ENCODE measurements around the gene THRSP.
"Not testable (repeated sequence)": the region's sequence is repeated elsewhere in the genome, so short reads cannot be mapped to it uniquely, and the experiment has no call there.

THRSP gene

DNA sequence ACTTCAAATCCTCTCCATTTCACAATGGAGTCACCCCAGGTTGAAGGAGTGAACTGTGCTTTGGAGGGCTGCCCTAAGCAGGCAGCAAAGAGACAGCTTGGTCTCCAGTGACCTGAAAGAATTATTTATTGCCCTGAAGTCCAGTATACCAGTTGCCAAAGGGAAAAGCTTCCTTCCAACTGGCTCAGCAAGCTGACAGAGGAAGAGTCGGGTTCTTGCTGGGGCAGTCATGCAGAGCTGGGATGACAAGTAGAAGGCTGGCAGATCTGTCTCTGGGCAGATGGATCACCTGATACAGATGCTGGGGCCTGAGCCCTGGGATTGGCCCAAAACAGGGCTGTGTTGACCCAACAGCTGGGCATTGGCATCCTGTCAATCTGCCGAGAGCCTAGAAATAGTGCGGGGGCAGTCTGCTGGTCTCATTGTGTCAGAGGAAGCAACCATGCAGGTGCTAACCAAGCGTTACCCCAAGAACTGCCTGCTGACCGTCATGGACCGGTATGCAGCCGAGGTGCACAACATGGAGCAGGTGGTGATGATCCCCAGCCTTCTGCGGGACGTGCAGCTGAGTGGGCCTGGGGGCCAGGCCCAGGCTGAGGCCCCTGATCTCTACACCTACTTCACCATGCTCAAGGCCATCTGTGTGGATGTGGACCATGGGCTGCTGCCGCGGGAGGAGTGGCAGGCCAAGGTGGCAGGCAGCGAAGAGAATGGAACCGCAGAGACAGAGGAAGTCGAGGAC, at the start of gene THRSP:
Gene THRSP (plus strand): TSS at position 422 of the 742 bp plus-strand sequence. CDS start 21 bp downstream, at position 443.
- no peak for DNase-seq

- not testable (repeated sequence) for DNase-seq
Observed at GRCh38 chr11:78014937-78015520, 48.6 kb upstream of the THRSP start.

DNA sequence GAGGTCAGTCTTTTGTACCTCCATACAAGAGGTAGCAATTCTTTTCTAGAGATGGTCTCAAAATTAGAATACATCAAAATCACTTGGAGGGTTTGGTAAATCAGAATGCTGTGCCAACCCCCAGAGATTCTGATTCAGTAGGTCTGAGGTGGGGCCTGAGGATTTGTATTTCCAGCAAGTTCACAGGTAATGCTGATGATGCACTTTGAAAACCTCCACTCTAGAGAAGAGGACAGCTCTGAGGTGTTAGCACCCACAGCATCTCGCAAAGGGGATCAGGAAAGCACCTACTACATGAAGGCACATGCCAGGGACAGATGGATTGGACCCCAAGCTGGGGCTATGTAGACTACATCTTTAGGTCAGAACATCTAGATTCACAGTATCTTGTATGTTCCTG, 47.8 kb upstream of the THRSP start:
- DNase-seq, result no peak

GRCh38 chr11:78019808-78020207, 43.9 kb upstream of the THRSP start:
- DNase-seq, result no peak

DNA sequence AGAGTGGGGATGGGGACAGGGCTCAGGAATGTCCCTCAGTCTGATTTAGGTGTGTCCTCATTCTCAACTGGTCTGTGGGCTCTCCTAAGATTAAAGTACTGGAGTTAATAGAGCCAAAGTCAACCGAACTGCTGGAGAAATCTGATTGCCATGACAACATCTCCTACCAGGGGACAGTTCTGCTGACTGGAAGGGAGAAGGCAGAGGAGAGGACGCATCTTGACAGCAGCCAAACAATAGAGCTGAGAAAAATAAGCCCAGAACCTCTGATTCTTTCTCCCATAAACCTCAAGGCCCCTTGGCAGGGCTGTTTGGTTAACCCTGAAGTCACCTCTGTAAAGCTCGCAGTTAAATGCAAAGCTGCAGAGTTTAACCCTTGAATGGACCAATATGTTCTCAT, 43.4 kb upstream of the THRSP start:
- no peak for DNase-seq

GRCh38 chr11:78021611-78022010, 42.0 kb upstream of the THRSP start:
- DNase-seq, result no peak

GRCh38 chr11:78022397-78023396, 41.0 kb upstream of the THRSP start, which contains the start of gene KCTD14:
Gene KCTD14, minus strand, starts transcription at chr11:78023276. Its CDS starts 27 bp downstream, at chr11:78023249.
- no peak for DNase-seq

DNA sequence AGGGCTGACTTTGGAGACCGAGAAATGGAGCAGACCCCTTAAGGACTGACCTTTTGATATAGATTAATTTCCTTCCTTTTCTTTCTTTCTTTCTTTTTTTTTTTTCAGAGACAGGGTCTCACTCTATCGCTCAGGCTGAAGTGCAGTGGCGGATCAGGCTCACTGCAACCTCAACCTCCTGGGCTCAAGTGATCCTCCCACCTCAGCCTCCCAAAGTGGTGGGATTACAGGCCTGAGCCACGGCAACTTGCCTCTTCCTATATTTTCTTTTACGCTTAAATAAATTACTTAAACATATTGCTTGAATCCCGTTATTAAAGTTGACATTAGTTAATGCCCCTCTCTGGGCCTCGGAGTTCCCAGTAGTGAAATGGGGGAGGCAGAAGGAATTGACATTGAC, 40.2 kb upstream of the THRSP start:
- DNase-seq, result no peak

DNA sequence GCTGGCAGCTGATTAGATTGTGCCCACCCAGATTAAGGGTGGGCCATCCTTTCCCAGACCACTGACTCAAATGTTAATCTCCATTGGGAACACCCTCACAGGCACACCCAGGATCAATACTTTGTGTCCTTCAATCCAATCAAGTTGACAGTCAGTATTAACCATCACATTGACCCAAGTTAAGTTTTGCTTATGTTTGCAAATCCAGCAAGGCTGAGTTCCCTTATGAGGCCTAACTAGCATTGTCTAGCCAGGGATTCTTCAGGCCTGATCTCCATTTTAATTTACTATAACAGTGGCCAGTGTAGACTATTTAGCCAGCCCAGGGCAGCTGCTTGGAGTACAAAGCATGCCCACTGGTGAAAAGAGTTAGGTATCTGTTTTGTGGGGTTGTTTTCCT, 38.3 kb upstream of the THRSP start:
- DNase-seq, result no peak

- no peak for DNase-seq
Observed at GRCh38 chr11:78027759-78028158, 35.9 kb upstream of the THRSP start.

- DNase-seq, result not testable (repeated sequence)
Observed at GRCh38 chr11:78028423-78028822, 35.2 kb upstream of the THRSP start.

DNA sequence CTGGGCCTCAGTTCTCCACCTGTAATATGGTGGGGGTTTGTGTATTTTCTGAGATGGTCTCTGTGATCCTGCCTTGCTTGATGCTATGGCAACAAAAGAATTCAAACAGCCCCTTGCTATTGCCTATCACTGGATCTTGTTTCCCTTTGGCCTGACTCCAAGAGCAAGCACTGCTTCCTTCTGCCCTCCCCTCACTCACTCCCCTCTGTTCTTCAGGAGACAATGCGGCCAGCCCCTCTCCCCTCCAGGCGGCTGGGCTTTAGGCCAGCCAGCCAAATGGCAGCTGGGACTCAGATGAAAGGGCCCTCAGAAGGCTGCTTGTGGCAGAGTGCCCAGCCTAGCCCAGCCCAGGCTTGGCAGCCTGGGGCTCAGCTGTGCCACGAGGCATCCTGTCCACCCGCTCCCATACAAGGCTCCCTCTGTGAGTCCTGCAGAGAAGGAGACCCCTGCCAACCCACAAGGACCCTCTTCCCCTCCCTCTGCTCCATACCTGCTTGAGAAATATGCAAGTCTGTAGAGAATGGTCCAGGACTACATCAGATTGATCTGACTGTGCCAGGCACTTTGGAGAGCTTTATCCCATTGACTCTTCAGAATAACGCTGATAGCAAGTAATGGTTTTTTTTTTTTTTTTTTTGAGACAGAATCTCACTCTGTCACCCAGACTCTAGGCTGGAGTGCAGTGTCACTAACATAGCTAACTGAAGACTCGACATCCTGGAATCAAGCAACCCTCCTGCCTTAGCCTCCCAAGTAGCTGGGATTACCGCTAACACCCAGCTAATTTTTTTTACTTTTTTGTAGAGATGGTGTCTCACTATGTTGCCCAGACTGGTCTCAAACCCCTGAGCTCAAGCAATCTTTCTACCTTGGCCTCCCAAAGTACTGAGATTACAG, 33.0 kb upstream of the THRSP start:
- no peak for DNase-seq

- no peak for DNase-seq
Observed at GRCh38 chr11:78031629-78032028, 32.0 kb upstream of the THRSP start.

- no peak for DNase-seq
Observed at GRCh38 chr11:78032090-78032489, 31.6 kb upstream of the THRSP start.

DNA sequence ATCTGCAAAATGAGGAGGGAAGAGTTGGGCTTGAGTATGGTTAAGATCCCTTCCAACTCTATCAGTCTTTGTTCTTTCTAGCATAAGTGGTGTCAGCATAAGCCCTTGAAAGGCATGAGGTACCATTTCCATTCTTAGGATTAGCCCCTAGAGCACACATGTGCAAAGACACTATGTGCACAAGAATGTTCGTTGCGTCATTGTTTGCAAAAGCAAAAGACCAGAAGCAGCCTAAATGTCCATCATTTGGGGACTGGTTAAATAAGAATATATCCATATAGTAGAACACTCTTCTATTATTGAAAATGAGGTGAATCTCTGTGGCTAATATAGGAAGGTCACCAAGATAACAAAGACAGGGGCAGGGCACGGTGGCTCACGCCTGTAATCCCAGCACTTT, 30.6 kb upstream of the THRSP start:
- DNase-seq, result no peak

DNA sequence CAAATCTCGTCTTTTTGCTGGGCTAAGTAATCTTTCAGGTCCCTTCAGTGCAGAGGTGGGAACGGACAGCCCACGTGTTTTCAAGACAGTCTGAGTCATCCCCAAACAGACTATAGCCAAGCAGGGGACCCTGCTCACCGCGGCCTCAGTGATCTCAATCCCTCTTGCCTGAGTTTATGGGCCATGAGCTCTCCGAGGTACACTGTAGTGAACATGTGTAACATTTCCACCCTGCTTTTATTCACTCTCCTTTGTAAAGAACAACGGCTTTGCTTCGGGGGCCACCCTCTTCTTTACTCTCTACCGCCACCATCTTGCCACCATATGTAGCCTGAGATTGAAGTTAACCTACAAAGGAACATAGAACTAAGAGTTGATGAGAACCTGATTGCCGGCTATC, 29.0 kb upstream of the THRSP start:
- DNase-seq, result no peak

- no peak for DNase-seq
Observed at GRCh38 chr11:78036313-78036712, 27.3 kb upstream of the THRSP start.

GRCh38 chr11:78037056-78037455, 26.6 kb upstream of the THRSP start:
- DNase-seq, result no peak

DNA sequence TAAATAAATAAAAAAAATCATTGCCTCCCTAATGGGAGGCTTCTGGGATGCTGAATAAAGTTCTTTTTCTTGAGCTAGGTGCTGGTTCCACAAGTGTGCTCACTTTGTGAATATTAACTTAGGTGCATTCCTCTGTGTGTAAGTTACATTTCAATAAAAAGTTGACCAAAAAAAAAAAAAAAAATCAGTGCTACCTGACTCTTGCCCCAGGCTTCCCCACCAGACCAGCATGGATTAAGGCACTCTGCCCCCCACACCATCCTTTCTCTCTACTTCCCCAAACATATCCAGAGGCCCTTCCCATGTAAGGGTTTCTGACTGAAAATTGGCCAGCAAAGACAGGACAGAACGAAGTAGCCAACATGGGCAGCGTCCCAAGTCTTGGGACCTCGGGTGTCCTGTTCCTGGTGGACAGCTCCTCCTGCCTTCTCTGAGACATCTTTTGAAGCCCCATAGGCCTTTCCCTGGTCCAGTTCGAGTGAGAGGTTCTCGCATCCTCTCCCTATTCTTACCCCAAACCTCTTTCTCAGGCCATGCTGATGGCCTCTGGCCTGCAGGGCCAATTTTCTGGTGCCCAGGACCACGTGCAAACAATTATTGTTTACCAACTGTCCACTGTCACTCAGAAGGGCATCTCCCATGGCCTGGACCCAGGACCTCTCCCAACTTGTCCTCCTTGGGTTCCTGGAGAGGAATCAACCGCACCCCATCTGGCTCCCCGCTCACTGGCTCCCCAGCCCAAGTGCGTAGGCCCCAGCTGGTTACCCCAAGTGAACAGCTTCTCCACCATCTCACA, 25.6 kb upstream of the THRSP start:
- no peak for DNase-seq

DNA sequence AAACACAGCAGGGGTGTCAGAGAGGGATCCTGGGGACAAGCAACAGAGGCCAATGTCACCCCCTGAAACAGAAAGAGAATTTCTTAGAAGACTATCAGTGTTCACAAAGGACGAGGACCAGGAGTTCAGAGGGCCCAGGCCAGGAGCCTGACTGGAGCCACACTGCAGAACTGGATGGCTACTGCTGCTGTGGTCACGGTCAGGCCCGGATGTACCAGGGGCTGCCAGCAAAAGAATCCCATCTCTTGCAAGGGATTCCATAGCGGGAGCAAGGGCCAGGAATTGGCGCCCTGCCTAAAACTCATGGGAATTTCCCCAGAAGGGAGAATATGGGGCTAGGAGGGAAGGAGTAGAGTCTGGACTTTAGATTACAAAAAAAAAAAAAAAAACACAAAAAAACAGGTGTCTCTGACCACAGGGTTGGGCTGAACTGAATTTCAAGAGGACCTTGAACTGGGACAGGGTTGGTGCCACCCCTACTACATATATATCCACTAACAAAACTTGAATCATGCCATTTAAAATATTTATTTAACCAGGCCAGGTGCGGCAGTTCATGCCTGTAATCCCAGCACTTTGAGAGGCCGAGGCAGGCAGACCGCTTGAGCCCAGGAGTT, 24.9 kb upstream of the THRSP start:
- DNase-seq, result no peak

GRCh38 chr11:78039391-78039918, 24.2 kb upstream of the THRSP start:
- DNase-seq, result no peak

Measured in GDM1 (cell line).